H9 (cell line): ENCODE measurements around the gene IGF2. TPM values are rescaled to one million over a fixed set of nuclear protein-coding genes. Genes with fewer than 3 reads are reported as not detected.

Source experiments
- DNase-seq: peaks from one replicate; pipeline ENCODE4 v3.0.0-alpha.2; 2017
- H2AFZ ChIP-seq: one replicate; pipeline ENCODE4 v1.6.1; 2013; ENCODE audit warnings: mild to moderate bottlenecking, low read length, control low read depth, moderate library complexity
- H2AK5ac ChIP-seq: 2 replicates; pipeline ENCODE4 v1.6.1; 2013; ENCODE audit warnings: low read length, control low read depth, mixed read lengths; ENCODE audit not compliant: insufficient read length
- H2BK120ac ChIP-seq: one replicate; pipeline ENCODE4 v1.6.1; 2013; ENCODE audit warnings: low read depth, mild to moderate bottlenecking, low read length, control low read depth, inconsistent platforms; ENCODE audit not compliant: poor library complexity, severe bottlenecking
- H2BK12ac ChIP-seq: 2 replicates; pipeline ENCODE4 v1.6.1; 2013; ENCODE audit warnings: low read length, control low read depth, mixed read lengths, low read depth; ENCODE audit not compliant: insufficient read length
- H2BK15ac ChIP-seq: 2 replicates; pipeline ENCODE4 v1.6.1; 2013; ENCODE audit warnings: low read depth, low read length, control low read depth
- H2BK20ac ChIP-seq: one replicate; pipeline ENCODE4 v1.6.1; 2013; ENCODE audit warnings: low read depth, mild to moderate bottlenecking, low read length, control low read depth, inconsistent platforms; ENCODE audit not compliant: poor library complexity, severe bottlenecking
- H2BK5ac ChIP-seq: 2 replicates; pipeline ENCODE4 v1.6.1; 2013; ENCODE audit warnings: low read length, control low read depth, mixed read lengths; ENCODE audit not compliant: insufficient read length
- H3K14ac ChIP-seq: 2 replicates; pipeline ENCODE4 v1.6.1; 2013; ENCODE audit warnings: low read length, control low read depth; ENCODE audit not compliant: insufficient read depth
- H3K18ac ChIP-seq: 2 replicates; pipeline ENCODE4 v1.6.1; 2013; ENCODE audit warnings: low read depth, mild to moderate bottlenecking, mixed read lengths, low read length, control low read depth; ENCODE audit not compliant: insufficient read length
- H3K23ac ChIP-seq: 2 replicates; pipeline ENCODE4 v1.6.1; 2013; ENCODE audit warnings: low read length, control low read depth, mixed read lengths, low read depth; ENCODE audit not compliant: insufficient read length
- H3K23me2 ChIP-seq: 2 replicates; pipeline ENCODE4 v1.6.1; 2013; ENCODE audit warnings: low read depth, mild to moderate bottlenecking, mixed read lengths, low read length, control low read depth; ENCODE audit not compliant: insufficient read length, poor library complexity, severe bottlenecking
- H3K27ac ChIP-seq: 2 replicates; pipeline ENCODE4 v1.5.1; 2013; ENCODE audit warnings: low read length, control low read depth, mixed read lengths, low read depth; ENCODE audit not compliant: insufficient read length
- H3K27me3 ChIP-seq: 2 replicates; pipeline ENCODE4 v1.6.1; 2013; ENCODE audit warnings: low read length, control low read depth, inconsistent platforms; ENCODE audit not compliant: insufficient read depth
- H3K4ac ChIP-seq: 2 replicates; pipeline ENCODE4 v1.6.1; 2013; ENCODE audit warnings: low read depth, mild to moderate bottlenecking, control low read depth, inconsistent platforms, low read length, moderate library complexity
- H3K4me1 ChIP-seq: 2 replicates; pipeline ENCODE4 v1.6.1; 2013; ENCODE audit warnings: low read length, control low read depth, inconsistent platforms; ENCODE audit not compliant: insufficient read depth
- H3K4me2 ChIP-seq: 2 replicates; pipeline ENCODE4 v1.6.1; 2013; ENCODE audit warnings: low read length, control low read depth, mixed read lengths; ENCODE audit not compliant: insufficient read length, insufficient read depth
- H3K56ac ChIP-seq: 2 replicates; pipeline ENCODE4 v1.6.1; 2013; ENCODE audit warnings: low read depth, mild to moderate bottlenecking, mixed read lengths, low read length, control low read depth; ENCODE audit not compliant: insufficient read length
- H3K79me1 ChIP-seq: 2 replicates; pipeline ENCODE4 v1.6.1; 2013; ENCODE audit warnings: low read depth, mild to moderate bottlenecking, moderate library complexity, low read length, control low read depth, inconsistent platforms; ENCODE audit not compliant: insufficient read depth, poor library complexity, severe bottlenecking
- H3K79me2 ChIP-seq: 2 replicates; pipeline ENCODE4 v1.6.1; 2013; ENCODE audit warnings: low read length, control low read depth, inconsistent platforms; ENCODE audit not compliant: insufficient read depth
- H3K9ac ChIP-seq: 2 replicates; pipeline ENCODE4 v1.6.1; 2013; ENCODE audit warnings: low read length, control low read depth, mixed read lengths; ENCODE audit not compliant: insufficient read length; ENCODE audit errors: extremely low read depth
- H3K9me3 ChIP-seq: one replicate; pipeline ENCODE4 v1.6.1; 2013; ENCODE audit warnings: low read depth, low read length, inconsistent platforms; ENCODE audit not compliant: control insufficient read depth
- H3T11ph ChIP-seq: one replicate; pipeline ENCODE4 v1.6.1; 2013; ENCODE audit warnings: mild to moderate bottlenecking, low read length, control low read depth, inconsistent platforms
- H4K20me1 ChIP-seq: one replicate; pipeline ENCODE4 v1.6.1; 2013; ENCODE audit not compliant: control insufficient read depth, insufficient read length, insufficient read depth
- H4K5ac ChIP-seq: 2 replicates; pipeline ENCODE4 v1.6.1; 2013; ENCODE audit warnings: low read depth, mild to moderate bottlenecking, mixed read lengths, low read length, control low read depth; ENCODE audit not compliant: insufficient read length
- H4K8ac ChIP-seq: replicated peaks from 2 replicates; pipeline ENCODE4 v1.6.1; 2013; ENCODE audit warnings: low read length, control low read depth, mixed read lengths, low read depth; ENCODE audit not compliant: insufficient read length
- H4K91ac ChIP-seq: 2 replicates; pipeline ENCODE4 v1.6.1; 2013; ENCODE audit warnings: low read depth, mild to moderate bottlenecking, moderate library complexity, mixed read lengths, low read length, control low read depth; ENCODE audit not compliant: insufficient read length
- H3K27ac Mint-ChIP-seq, 3 experiments: 2 replicates in 2 of 3; 3 replicates in 1 of 3; pipeline ENCODE4 v1.8.0; 2020 to 2021; ENCODE audit warnings: mixed read lengths in 3 of 3, mild to moderate bottlenecking in 1 of 3, moderate library complexity in 1 of 3
- H3K27me3 Mint-ChIP-seq: 2 replicates; pipeline ENCODE4 v1.8.0; 2021; ENCODE audit warnings: low read depth, mild to moderate bottlenecking, moderate library complexity, mixed read lengths
- H3K36me3 Mint-ChIP-seq, 3 experiments: 2 replicates in 2 of 3; 3 replicates in 1 of 3; pipeline ENCODE4 v1.8.0; 2020 to 2021; ENCODE audit warnings: low read depth in 3 of 3, mixed read lengths in 3 of 3; ENCODE audit not compliant: insufficient read depth in 1 of 3
- H3K4me1 Mint-ChIP-seq, 2 experiments: 2 replicates each; pipeline ENCODE4 v1.8.0; 2020; ENCODE audit warnings: mixed read lengths in 2 of 2
- H3K4me3 Mint-ChIP-seq, 2 experiments: 2 replicates in 1 of 2; 3 replicates in 1 of 2; pipeline ENCODE4 v1.8.0; 2020 to 2021; ENCODE audit warnings: mild to moderate bottlenecking in 2 of 2, mixed read lengths in 2 of 2, moderate library complexity in 1 of 2
- H3K9me3 Mint-ChIP-seq, 2 experiments: 2 replicates in 1 of 2; 3 replicates in 1 of 2; pipeline ENCODE4 v1.8.0; 2020; ENCODE audit warnings: mild to moderate bottlenecking in 2 of 2, mixed read lengths in 2 of 2, moderate library complexity in 1 of 2
- CTCF ChIP-seq: fragments of 200-600 bp; sonication (generic); conservative IDR thresholded peaks from 3 replicates; pipeline ENCODE4 v1.8.0; 2021; ENCODE audit warnings: antibody characterized with exemption, mild to moderate bottlenecking
- WGBS: extraction: QIAGEN DNeasy Blood & Tissue Kit; methylation state at CpG from one replicate; pipeline ENCODE4 v1.1.7; 2013; ENCODE audit warnings: missing lambda C conversion rate, low lambda C conversion rate, mixed read lengths; ENCODE audit not compliant: insufficient read length; ENCODE audit errors: extremely low coverage; 5-methylcytosine and 5-hydroxymethylcytosine counted together
- total RNA-seq: library from RNA; stranded (reverse); gene quantifications from 2 replicates; pipeline ENCODE4 v1.2.1, GENCODE V29; 2021

IGF2 gene
- total RNA-seq, 1 experiment from 2014 or later, result 2.8 TPM

GRCh38 chr11:2179516-2179915 lies 40.3 kb upstream of the IGF2 start:
- Histone ChIP-seq H3K9ac (no peak overlapping the region), H3K27me3 (no peaks in the 10 kb centered on the region; the same call in 1 of the 2 replicates), H4K8ac (no peak overlapping the region), H3K4me1 (no peaks in the 10 kb centered on the region), H2BK15ac (no peak overlapping the region), H3K27ac (no peak overlapping the region), H3K23ac (no peak overlapping the region), H3K23me2 (no peaks in the 10 kb centered on the region), H3K14ac (no peak overlapping the region), H2AFZ (no peak overlapping the region), H2BK12ac (no peak overlapping the region), H2BK20ac (no peak overlapping the region), H3K79me2 (no peaks in the 10 kb centered on the region), H3K56ac (no peak overlapping the region), H2BK5ac (no peak overlapping the region), H3K4me2 (no peak overlapping the region), H3T11ph (no peak overlapping the region), H4K91ac (no peak overlapping the region), H2BK120ac (no peak overlapping the region), H2AK5ac (no peak overlapping the region), H4K20me1 (no peaks in the 10 kb centered on the region), H3K9me3 (no peaks in the 10 kb centered on the region), H3K4ac (no peak overlapping the region), H4K5ac (no peak overlapping the region), H3K18ac (no peak overlapping the region), H3K79me1 (no peaks in the 10 kb centered on the region)
- Mint-ChIP-seq H3K36me3 (no peaks in the 10 kb centered on the region), H3K9me3 (peaks cover 0 to 2% of the 10 kb centered on the region in 2 experiments; a peak in 2 of 5 replicates), H3K27me3 (peaks cover 23% of the 10 kb centered on the region), H3K4me1 (no peaks in the 10 kb centered on the region), H3K27ac (no peak overlapping the region), H3K4me3 (no peak overlapping the region)
- no peak for DNase-seq
- no CpG with 5 or more reads among the region's 10 CpGs for WGBS
- TF ChIP-seq CTCF, result no peak
